Adrenal gland (tissue), 12 donors: ENCODE data around the gene PLXNA2. TPM values are rescaled to one million over a fixed set of nuclear protein-coding genes. Genes with fewer than 3 reads are reported as not detected.

Experiments used
- DNase-seq, 7 donors: peaks; one replicate each; pipeline ENCODE4 v3.0.0-alpha.2; 2019 to 2020
- H3K27ac ChIP-seq, 5 donors: fragments of 200-600 bp; sonication (generic) in 4 of 5; 1 replicate in 3 of 5; 2 replicates in 2 of 5; pipeline versions ENCODE4 v1.5.1 to v1.8.0; 2016 to 2020; ENCODE audit warnings: mild to moderate bottlenecking in 1 of 5
- H3K27me3 ChIP-seq: fragments of 200-600 bp; 2 replicates; pipeline ENCODE4 v1.8.0; 2021
- H3K36me3 ChIP-seq, 2 donors: fragments of 200-600 bp; replicated peaks in 1 of 2; 1 replicate in 1 of 2; 2 replicates in 1 of 2; pipeline versions ENCODE4 v1.5.1 to v1.8.0; 2018 to 2022
- H3K4me1 ChIP-seq, 2 donors: fragments of 200-600 bp; replicated peaks in 1 of 2; 1 replicate in 1 of 2; 2 replicates in 1 of 2; pipeline versions ENCODE4 v1.5.1 to v1.8.0; 2018 to 2021
- H3K4me3 ChIP-seq, 4 donors: fragments of 200-600 bp; sonication (generic) in 3 of 4; one replicate each; pipeline ENCODE4 v1.5.1; 2016 to 2018
- H3K9me3 ChIP-seq, 3 donors: fragments of 200-600 bp; sonication (generic) in 1 of 3; replicated peaks in 1 of 3; 1 replicate in 2 of 3; 2 replicates in 1 of 3; pipeline versions ENCODE4 v1.5.1 to v1.8.0; 2016 to 2021
- CTCF ChIP-seq, 6 experiments: fragments of 450-650 bp in 4 of 6; fragments of 200-600 bp in 2 of 6; sonication (generic) in 1 of 6; IDR thresholded peaks; 1 replicate in 5 of 6; 2 replicates in 1 of 6; pipeline versions ENCODE4 v1.5.1 to v1.8.0; 2016 to 2021; ENCODE audit warnings: antibody characterized with exemption in 6 of 6, mild to moderate bottlenecking in 2 of 6, moderate library complexity in 1 of 6
- POLR2A ChIP-seq, 2 donors: fragments of 450-650 bp; IDR thresholded peaks; one replicate each; pipeline ENCODE4 v1.6.1; 2017; ENCODE audit warnings: antibody characterized with exemption in 2 of 2, mild to moderate bottlenecking in 2 of 2, moderate library complexity in 1 of 2
- WGBS, 4 donors: extraction: QIAGEN DNeasy Blood & Tissue Kit in 2 of 4; methylation state at CpG; one replicate each; pipeline versions ENCODE4 v1.1.5 to v1.1.7; 2013 to 2017; 5-methylcytosine and 5-hydroxymethylcytosine counted together
- intact Hi-C, 2 donors: fragments of 100-400 bp; cut with DNase I; formaldehyde crosslinking; loops; one replicate each; pipeline versions ENCODE4 v1.14.1 to v1.15.0; 2022 to 2023
- polyA plus RNA-seq, 3 donors: library from polyadenylated mRNA; stranded (reverse); fragments of 200-250 nt in 2 of 3; fragments of 350-450 nt in 1 of 3; fragmentation: Illumina TruSeq in 1 of 3; extraction: RNeasy Lipid Tissue Mini Kit (QIAGEN cat#74804) in 1 of 3; gene quantifications; one replicate each; pipeline ENCODE4 v1.2.3, GENCODE V29; 2013 to 2014
- total RNA-seq, 9 donors: library from RNA; depleted of rRNA in 4 of 9; stranded (reverse); fragments of >200 nt in 4 of 9; fragments of 120-200 nt in 1 of 9; fragmentation: NEBNext Ultra II Directional in 1 of 9; extraction: Animal tissue kit (Norgen Biotek cat#: 25700) in 1 of 9; gene quantifications; one replicate each; pipeline versions ENCODE4 v1.1.0 to v1.2.4, GENCODE V29; 2013 to 2023
- donor health status: healthy with polysubstance abuse.
- donor health status: Bipolar disorder and iron deficiency.
- donor health status: DM: yes; HTN: yes; CAD: no.
- donor health status: DM: no; HTN: no; CAD: no.
- donor health status: DM: no; HTN: no; CAD: no.
- donor health status: DM: yes; HTN: yes; CAD: no.

Gene PLXNA2
- total and polyA plus RNA-seq, 12 donors = 2.7 to 9.4 (median 4.5) TPM

GRCh38 chr1:208000504-208000903, 243.7 kb downstream of the PLXNA2 start:
- Histone ChIP-seq H3K36me3 (no peaks in the 10 kb centered on the region), H3K4me3 (no peak overlapping the region), H3K9me3 (no peaks in the 10 kb centered on the region), H3K27me3 (no peaks in the 10 kb centered on the region), H3K4me1 (no peaks in the 10 kb centered on the region), H3K27ac (no peak overlapping the region)
- intact Hi-C loops = no loop called here
- no peak for TF ChIP-seq POLR2A (IDR thresholded peaks at IDR 0.05)
- no peak for TF ChIP-seq CTCF (IDR thresholded peaks at IDR 0.05)
- WGBS, 4 donors = 65 to 71% (median 68%) methylated on average over 4 of the region's 4 CpGs
- DNase-seq = peak in 1 of 7 donors; percentile 8

GRCh38 chr1:207999972-208000371, 244.2 kb downstream of the PLXNA2 start:
- no peaks in the 10 kb centered on the region for H3K36me3 ChIP-seq
- no peaks in the 10 kb centered on the region for H3K27me3 ChIP-seq
- no peaks in the 10 kb centered on the region for H3K4me1 ChIP-seq
- H3K4me3 ChIP-seq = no peak overlapping the region
- TF ChIP-seq POLR2A (IDR thresholded peaks at IDR 0.05) (no peak), CTCF (IDR thresholded peaks at IDR 0.05) (no peak)
- H3K9me3 ChIP-seq = no peaks in the 10 kb centered on the region
- H3K27ac ChIP-seq = no peak overlapping the region
- peak in 1 of 7 donors; percentile 8 for DNase-seq
- intact Hi-C loops = no loop called here

- Histone ChIP-seq H3K27ac (no peak overlapping the region), H3K4me1 (no peaks in the 10 kb centered on the region), H3K9me3 (no peaks in the 10 kb centered on the region), H3K4me3 (no peak overlapping the region), H3K27me3 (no peaks in the 10 kb centered on the region), H3K36me3 (no peaks in the 10 kb centered on the region)
- DNase-seq = peak in 1 of 7 donors; percentile 1
- intact Hi-C loops = no loop called here
- TF ChIP-seq CTCF (IDR thresholded peaks at IDR 0.05) = no peak
- no peak for TF ChIP-seq POLR2A (IDR thresholded peaks at IDR 0.05)
- WGBS, 4 donors = 79 to 88% (median 85%) methylated on average over 3 of the region's 3 CpGs
Observed at GRCh38 chr1:207999274-207999915, 244.8 kb downstream of the PLXNA2 start.

GRCh38 chr1:207998691-207999090, 245.5 kb downstream of the PLXNA2 start:
- DNase-seq = no peak
- no peak overlapping the region for H3K4me3 ChIP-seq
- no peaks in the 10 kb centered on the region for H3K4me1 ChIP-seq
- H3K27ac ChIP-seq = no peak overlapping the region
- intact Hi-C loops = no loop called here
- no peaks in the 10 kb centered on the region for H3K27me3 ChIP-seq
- H3K36me3 ChIP-seq = no peaks in the 10 kb centered on the region
- TF ChIP-seq CTCF (IDR thresholded peaks at IDR 0.05) (no peak), POLR2A (IDR thresholded peaks at IDR 0.05) (no peak)
- 91 to 98% (median 97%) methylated on average over 2 of the region's 2 CpGs for WGBS, 4 donors
- no peaks in the 10 kb centered on the region for H3K9me3 ChIP-seq
